Muscle of back (tissue), 11 donors: ENCODE data around the gene ACOXL. TPM values are rescaled to one million over a fixed set of nuclear protein-coding genes. Genes with fewer than 3 reads are reported as not detected.
A peak's percentile ranks its signal among the peaks of the same experiment; 100 is the strongest.

ENCODE experiments used
- DNase-seq, 3 donors: peaks; one replicate each; pipeline versions ENCODE4 v3.0.0 to v3.0.0-alpha.2; 2013
- polyA plus RNA-seq, 10 donors: library from polyadenylated mRNA; unstranded; fragments of 120-200 nt; gene quantifications; one replicate each; pipeline ENCODE4 v1.2.1, GENCODE V29; 2013; ENCODE audit not compliant: insufficient read length in 10 of 10

ACOXL gene
- polyA plus RNA-seq, 10 donors: 0.09 to 0.53 (median 0.18) TPM

- no peak for DNase-seq
These were observed 273.4 kb downstream of the ACOXL start for GRCh38 chr2:111005821-111006220.

DNA sequence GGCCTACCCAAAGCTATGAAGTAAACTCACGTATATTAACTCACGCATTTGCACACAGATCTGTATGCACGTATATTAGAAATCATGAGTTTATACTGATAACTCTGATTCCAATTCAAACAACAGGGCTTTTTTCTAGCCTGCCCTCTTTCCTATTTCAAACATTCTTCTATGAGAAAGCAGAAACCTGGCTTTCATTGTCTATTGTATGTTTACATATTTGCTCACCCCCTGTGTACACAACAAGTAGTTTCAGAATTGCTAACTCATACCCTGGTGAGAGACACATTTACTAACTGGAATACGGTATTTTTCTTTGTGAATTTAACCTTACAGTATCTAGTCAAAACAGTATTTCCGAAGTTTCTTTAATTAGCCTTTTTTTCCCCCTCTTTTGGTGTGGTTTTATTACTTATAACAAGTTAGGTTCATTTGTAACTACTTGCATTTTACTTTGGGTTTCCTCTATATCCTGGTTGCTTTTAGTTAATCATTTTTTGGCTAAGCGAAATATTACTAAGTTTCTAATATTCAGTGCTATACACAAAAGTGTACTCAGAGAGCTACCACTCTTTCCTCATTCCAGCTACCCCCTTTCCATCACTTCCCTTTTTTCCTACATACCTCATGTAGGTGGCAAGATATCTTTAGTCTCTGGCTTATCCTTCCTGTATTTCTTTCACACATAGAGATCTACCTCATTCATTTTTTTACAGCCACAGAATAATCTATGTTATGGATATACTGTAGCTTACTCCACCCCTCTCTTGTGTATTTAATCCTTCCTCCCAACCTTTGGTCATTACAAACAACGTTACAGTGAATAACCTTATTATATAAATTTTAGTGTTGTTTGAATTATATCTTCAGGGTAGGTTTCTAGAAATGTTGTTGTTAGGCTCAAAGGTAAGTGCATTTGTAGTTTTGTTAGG, 275.6 kb downstream of the ACOXL start:
- no peak for DNase-seq

DNA sequence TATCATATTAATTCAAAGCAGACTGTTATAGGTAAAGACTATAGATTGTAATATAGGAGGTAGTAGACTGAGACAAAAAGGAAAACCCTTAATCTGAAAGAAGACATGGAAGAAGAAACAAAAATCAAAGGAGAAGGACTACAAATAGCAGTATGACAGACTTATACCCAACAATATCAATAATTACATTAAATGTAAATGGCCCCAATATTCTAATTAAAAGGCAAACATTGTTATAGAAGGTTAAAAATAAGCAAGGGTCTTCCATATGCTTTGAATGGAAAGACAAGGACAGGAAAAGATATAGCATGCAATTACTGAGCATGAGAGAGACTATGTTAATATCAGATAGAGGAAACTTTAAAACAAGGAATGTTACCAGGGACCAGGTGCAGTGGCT, 278.8 kb downstream of the ACOXL start:
- no peak for DNase-seq

GRCh38 chr2:111015283-111015995, 283.1 kb downstream of the ACOXL start:
- DNase-seq: no peak

DNA sequence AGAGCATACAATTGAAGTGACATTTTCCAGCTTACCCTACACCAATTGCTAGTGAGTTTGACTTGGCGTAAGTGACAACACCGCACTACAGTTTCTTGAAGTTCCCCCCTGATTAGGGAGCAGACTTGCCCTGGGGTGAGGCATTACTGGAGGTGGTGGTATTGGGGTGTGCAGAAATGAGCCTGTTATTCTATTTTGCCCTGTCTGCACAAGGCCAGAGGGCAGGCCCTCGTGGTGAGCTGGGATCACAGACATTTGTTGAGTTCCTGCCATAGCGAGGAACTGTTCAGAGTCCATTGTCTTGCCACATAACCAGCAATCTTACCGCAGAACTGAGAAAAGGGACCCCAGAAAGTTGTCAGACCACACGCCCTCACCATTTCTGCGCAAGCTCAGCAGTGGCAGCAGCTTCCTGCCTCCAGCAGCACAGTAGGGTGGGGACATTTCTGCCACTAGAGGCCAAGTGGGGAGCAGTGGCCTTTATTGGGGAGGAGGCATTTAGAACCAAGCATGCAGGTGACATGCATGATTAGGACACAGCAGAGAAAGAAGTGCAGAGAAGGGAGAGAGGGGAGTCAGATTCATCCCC, 284.8 kb downstream of the ACOXL start:
- DNase-seq: no peak

DNA sequence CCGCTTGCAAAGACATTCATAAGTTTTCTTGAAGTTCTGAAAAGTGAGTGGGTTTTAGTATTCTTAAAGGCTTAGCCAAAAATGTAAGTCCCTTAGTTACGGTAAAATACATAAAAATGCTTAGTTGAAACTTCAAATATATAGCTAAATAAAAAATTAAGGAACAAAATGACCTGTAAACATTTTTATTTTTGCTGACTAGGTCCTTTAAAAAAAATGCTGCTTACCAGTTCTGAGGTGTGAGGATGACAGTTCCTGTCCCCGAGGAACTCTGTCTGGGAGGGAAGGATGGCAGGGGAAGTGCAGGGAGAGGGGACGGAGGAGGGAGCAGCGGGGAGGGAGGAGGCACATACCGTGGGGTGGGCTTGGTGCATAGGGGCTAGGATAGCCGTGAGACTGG, 285.5 kb downstream of the ACOXL start:
- DNase-seq: no peak

GRCh38 chr2:111019381-111019780, 287.0 kb downstream of the ACOXL start:
- peak in 2 of 3 donors; percentile 26 to 59 for DNase-seq

DNA sequence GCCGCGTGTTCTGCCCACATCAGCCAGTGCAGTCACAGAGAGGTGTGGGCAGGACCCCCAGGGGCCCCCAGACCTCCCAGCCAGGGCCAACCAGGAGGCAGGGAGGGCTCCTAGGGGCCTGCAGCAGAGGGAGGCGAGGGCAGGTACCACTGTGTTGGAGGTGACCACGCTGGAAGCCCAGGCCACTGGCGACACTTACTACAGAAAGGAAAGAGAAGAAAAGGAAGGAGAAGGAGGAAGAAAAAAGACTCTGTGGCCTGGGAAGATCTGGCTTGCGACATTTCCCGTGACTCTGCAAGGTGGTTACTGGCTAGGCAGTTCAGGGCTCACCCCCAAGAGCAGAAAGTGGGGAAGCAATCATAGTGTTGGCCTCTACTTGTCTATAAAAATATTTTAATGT, 290.3 kb downstream of the ACOXL start:
- DNase-seq: no peak

DNA sequence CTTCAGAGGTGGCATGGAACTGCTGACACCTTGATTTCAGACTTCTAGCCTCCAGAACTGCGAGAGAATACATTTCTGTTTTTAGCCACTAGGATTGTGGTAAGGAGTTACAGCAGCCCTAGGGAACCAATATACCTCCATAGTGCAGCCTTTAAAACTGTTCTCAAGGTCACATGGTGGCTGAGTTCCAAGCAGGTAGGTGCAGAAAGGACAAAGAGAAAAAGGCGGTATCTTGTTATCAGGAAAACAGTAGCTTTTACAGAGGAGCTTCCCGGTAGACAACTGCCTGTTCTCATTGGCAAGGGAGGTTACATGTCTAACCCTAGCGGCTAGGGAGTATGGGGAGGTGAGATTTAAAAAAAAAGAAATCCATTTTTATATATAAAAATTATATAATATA, 292.1 kb downstream of the ACOXL start:
- no peak for DNase-seq

DNA sequence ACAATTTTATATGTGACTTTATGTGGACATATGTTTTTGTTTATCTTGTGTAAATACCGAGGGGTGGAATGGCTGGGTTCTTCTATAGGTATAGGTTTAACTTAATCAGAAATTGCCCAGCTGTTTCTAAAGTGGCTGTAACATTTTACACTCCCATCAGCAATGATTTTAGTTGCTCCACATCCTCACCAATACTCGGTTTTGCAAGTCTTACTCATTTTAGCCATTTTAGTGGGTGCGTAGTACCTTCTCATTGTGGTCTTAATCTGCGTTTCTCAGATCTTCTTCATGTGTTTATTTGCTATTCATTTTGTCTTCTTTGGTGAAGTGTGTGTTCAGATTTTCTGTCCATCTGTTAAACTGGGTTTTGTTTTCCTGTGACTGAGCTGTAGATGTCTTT, 292.9 kb downstream of the ACOXL start:
- no peak for DNase-seq

- DNase-seq: no peak
These were observed 296.3 kb downstream of the ACOXL start for GRCh38 chr2:111028720-111029119.

GRCh38 chr2:111029181-111029927, 297.0 kb downstream of the ACOXL start:
- DNase-seq: no peak

GRCh38 chr2:111030260-111030891, 298.0 kb downstream of the ACOXL start:
- no peak for DNase-seq

GRCh38 chr2:111030945-111031344, 298.6 kb downstream of the ACOXL start:
- DNase-seq: no peak

DNA sequence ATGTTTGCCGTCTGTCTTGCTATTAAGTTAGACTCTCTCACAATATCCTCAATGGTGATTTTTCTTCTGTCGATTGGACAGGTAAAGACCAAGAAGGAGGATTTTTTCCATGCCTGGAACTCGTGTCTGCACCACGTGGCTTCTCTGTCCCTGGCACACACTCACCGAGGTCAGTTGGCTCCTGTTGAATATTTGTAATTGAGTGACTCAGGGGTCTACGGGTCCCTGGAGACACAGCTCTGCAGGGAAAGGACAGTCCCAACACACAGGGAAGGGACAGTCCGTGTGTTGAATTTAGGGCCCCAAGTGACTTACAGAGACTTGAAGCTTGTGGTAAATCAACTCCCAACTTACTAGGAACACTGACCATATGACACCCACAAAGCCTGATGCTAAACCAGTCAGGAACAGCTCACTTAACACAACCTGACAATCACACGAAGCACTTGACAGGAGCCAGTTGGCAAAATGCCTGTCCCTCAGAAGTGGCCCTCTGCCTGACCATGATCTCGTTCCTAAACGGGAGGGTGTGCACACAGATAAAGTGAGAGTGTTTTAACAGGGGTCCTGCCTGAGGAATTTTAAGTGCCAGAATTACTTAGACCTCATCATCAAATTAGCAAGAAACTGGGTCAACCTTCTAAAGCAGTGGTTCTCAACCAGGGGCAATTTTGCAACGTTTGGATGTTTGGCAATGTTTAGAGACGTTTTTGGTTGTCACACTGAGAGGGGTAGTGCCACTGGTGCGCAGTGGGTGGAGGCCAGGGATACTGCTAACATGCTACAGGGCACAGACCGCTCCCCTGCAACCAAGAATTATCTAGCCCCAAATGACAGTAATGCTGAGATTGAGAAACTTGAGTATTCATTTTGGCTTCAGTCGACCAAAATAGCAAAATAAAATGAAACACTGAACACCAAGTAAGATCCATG, 299.4 kb downstream of the ACOXL start:
- DNase-seq: no peak

DNA sequence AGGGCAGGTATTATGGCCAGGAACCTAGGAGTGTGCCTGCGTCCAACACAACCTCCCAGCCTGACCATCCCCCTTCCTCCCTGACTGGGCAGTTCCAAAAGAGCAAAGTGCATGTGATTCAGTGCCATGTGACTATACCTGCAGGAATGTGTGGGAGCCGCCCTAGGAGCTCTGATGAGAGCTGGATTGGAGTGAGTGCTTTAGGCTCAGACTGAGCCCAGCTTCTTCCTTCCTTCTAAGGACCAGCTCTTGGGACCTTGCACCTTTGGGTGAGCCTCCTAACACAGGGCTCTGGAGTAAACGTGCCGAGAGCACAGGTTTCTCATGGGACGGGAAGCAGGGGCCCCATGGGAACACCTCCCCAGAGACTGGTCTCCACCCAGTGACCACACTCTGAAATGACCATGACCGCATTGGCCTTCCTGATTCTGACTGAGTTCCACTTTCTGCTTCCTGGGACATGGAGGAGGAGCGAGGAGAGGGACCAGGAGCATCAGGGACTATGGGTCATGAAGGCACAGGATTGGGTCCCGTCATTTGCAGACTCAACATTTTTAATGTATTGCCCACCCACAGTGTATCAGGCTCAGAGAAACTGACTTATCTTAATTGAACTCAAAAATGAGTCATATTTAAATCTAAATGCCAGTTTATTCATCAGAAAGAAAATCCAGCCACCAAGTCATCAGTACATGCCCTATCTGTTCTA, 300.5 kb downstream of the ACOXL start:
- DNase-seq: no peak

- DNase-seq: no peak
These were observed 301.8 kb downstream of the ACOXL start for GRCh38 chr2:111034146-111034545.

DNA sequence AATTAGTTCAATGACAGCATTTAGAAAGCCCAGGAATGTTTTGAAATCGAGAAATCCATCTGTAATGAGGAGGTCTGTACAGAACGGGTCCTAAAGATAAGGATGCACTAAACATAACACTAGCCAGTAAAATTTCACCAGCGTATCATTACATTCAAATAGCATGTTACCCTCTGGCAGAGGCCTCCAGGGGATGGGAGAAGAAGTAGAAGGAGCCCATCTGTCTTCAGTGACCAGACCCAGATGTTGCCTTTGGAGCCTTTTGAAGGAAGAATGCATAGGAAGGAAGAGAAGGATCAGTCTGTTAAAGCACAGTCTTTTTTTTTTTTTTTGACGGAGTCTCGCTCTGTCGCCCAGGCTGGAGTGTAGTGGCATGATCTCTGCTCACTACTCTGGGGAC, 302.2 kb downstream of the ACOXL start:
- DNase-seq: no peak

DNA sequence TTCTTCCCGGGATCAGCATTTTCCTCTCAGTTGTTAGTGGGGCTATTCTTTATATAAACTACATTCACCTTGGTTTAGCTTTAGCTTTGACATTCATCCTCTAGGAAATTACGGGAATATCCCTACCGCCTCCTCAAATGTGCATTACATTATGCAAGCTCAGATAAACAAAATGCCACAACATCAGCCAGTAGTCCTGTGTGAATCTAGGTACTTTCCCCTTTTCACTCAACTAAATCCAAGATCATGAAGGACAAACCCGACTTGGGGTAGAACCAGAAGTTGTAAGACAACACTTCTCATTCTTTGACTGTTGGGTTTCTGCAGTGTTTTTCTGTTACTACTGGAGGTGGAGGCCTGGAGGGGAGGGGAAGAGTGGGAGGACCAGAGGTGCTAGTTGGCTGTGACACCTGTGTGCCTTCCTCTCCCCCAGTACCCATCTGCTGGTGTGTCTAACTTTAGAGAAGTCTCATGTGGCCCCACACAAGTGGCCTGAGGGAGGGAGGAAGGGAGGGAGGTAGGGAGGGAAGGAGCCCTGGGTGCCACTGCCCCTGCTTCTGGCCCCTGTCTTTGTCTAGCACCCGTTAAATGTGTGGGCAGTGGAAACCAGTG, 303.6 kb downstream of the ACOXL start:
- no peak for DNase-seq
